ENCODE results near the gene DLGAP1.
"Not testable (repeated sequence)": the region's sequence is repeated elsewhere in the genome, so short reads cannot be mapped to it uniquely, and the experiment has no call there.

The DLGAP1 gene

GRCh38 chr18:3706279-3707097 lies 748.6 kb downstream of the DLGAP1 start:
- DNase-seq = no peak

GRCh38 chr18:3704556-3705344 lies 750.4 kb downstream of the DLGAP1 start:
- DNase-seq = no peak

GRCh38 chr18:3703732-3704176 lies 751.4 kb downstream of the DLGAP1 start:
- DNase-seq = peak; percentile 12

GRCh38 chr18:3699707-3700567 lies 755.2 kb downstream of the DLGAP1 start:
- DNase-seq = not testable (repeated sequence)

- DNase-seq = not testable (repeated sequence)
Measured at GRCh38 chr18:3694030-3694778, 760.9 kb downstream of the DLGAP1 start.

- no peak for DNase-seq
Measured at GRCh38 chr18:3693410-3693809, 761.7 kb downstream of the DLGAP1 start.

- DNase-seq = no peak
Measured at GRCh38 chr18:3692691-3693090, 762.4 kb downstream of the DLGAP1 start.

- no peak for DNase-seq
Measured at GRCh38 chr18:3692113-3692621, 762.9 kb downstream of the DLGAP1 start.

GRCh38 chr18:3691705-3692104 lies 763.4 kb downstream of the DLGAP1 start:
- no peak for DNase-seq

GRCh38 chr18:3690764-3691066 lies 764.4 kb downstream of the DLGAP1 start:
- DNase-seq = no peak

GRCh38 chr18:3689986-3690763 lies 764.9 kb downstream of the DLGAP1 start:
- no peak for DNase-seq

GRCh38 chr18:3689091-3689490 lies 766.0 kb downstream of the DLGAP1 start:
- DNase-seq = no peak

- DNase-seq = no peak
Measured at GRCh38 chr18:3688690-3689089, 766.4 kb downstream of the DLGAP1 start.

- DNase-seq = no peak
Measured at GRCh38 chr18:3683483-3683882, 771.6 kb downstream of the DLGAP1 start.

- no peak for DNase-seq
Measured at GRCh38 chr18:3682061-3682460, 773.0 kb downstream of the DLGAP1 start.

- DNase-seq = no peak
Measured at GRCh38 chr18:3679241-3679640, 775.9 kb downstream of the DLGAP1 start.

- DNase-seq = no peak
Measured at GRCh38 chr18:3675994-3676393, 779.1 kb downstream of the DLGAP1 start.

- no peak for DNase-seq
Measured at GRCh38 chr18:3675446-3675845, 779.7 kb downstream of the DLGAP1 start.

GRCh38 chr18:3671176-3671575 lies 783.9 kb downstream of the DLGAP1 start:
- DNase-seq = no peak

- no peak for DNase-seq
Measured at GRCh38 chr18:3669376-3669775, 785.7 kb downstream of the DLGAP1 start.

All from CD4-positive, alpha-beta T cell treated with Interleukin-21 for 1 hour (primary cell).